Neural progenitor cell (in vitro differentiated cells): ENCODE data around the gene GNAT3.

Source experiments
- EZH2 ChIP-seq: fragments of 200-600 bp; sonication (generic); IDR thresholded peaks from 2 replicates; pipeline ENCODE4 v1.6.1; 2017; ENCODE audit warnings: antibody characterized with exemption, mild to moderate bottlenecking, moderate library complexity
- TF ChIP-seq, protein P1 (sequence below): fragments of 200-600 bp; sonication (generic); IDR thresholded peaks from 2 replicates; pipeline ENCODE4 v1.5.1; 2017; ENCODE audit warnings: antibody characterized with exemption, mild to moderate bottlenecking

DNA sequence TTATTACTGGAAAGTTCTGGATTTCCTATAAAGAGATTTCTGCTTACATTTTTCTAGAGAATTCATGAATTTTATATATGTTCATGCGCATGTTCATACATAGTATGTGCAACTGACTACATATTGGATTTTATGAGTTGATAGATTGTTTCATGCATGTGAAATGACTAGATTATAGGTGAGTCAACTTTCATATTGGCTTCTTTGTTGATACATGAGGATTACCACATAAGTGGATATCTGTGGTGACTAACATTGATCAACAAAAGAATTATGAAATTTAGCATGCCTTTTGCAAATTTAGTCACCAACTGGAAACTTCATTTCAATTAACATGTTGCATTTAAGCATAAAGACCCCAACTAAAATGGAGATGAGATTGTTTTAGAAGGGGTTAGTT lies 99.0 kb downstream of the GNAT3 start:
- TF ChIP-seq, protein P1, sequence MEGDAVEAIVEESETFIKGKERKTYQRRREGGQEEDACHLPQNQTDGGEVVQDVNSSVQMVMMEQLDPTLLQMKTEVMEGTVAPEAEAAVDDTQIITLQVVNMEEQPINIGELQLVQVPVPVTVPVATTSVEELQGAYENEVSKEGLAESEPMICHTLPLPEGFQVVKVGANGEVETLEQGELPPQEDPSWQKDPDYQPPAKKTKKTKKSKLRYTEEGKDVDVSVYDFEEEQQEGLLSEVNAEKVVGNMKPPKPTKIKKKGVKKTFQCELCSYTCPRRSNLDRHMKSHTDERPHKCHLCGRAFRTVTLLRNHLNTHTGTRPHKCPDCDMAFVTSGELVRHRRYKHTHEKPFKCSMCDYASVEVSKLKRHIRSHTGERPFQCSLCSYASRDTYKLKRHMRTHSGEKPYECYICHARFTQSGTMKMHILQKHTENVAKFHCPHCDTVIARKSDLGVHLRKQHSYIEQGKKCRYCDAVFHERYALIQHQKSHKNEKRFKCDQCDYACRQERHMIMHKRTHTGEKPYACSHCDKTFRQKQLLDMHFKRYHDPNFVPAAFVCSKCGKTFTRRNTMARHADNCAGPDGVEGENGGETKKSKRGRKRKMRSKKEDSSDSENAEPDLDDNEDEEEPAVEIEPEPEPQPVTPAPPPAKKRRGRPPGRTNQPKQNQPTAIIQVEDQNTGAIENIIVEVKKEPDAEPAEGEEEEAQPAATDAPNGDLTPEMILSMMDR, result no peak
- TF ChIP-seq EZH2, result no peak
